Testis (tissue), 2 donors: ENCODE measurements around the gene PIGS.

Experiments
- POLR2A ChIP-seq: fragments of 450-650 bp; IDR thresholded peaks from one replicate; pipeline ENCODE4 v1.6.1; 2017; ENCODE audit warnings: antibody characterized with exemption, mild to moderate bottlenecking, moderate library complexity
- TF ChIP-seq, protein P1 (sequence below), 3 experiments: fragments of 450-650 bp in 2 of 3; fragments of 200-600 bp in 1 of 3; sonication (generic) in 1 of 3; IDR thresholded peaks; one replicate each; pipeline ENCODE4 v1.5.1; 2016 to 2019; ENCODE audit warnings: antibody characterized with exemption in 3 of 3, mild to moderate bottlenecking in 2 of 3, moderate library complexity in 1 of 3

GRCh38 chr17:28613931-28614381, 42.6 kb upstream of the PIGS start, which contains the start of gene RSKR:
- no peak for TF ChIP-seq POLR2A
- TF ChIP-seq, protein P1, sequence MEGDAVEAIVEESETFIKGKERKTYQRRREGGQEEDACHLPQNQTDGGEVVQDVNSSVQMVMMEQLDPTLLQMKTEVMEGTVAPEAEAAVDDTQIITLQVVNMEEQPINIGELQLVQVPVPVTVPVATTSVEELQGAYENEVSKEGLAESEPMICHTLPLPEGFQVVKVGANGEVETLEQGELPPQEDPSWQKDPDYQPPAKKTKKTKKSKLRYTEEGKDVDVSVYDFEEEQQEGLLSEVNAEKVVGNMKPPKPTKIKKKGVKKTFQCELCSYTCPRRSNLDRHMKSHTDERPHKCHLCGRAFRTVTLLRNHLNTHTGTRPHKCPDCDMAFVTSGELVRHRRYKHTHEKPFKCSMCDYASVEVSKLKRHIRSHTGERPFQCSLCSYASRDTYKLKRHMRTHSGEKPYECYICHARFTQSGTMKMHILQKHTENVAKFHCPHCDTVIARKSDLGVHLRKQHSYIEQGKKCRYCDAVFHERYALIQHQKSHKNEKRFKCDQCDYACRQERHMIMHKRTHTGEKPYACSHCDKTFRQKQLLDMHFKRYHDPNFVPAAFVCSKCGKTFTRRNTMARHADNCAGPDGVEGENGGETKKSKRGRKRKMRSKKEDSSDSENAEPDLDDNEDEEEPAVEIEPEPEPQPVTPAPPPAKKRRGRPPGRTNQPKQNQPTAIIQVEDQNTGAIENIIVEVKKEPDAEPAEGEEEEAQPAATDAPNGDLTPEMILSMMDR (IDR thresholded peaks at IDR 0.05), result no peak
